HG03558 (cell line): ENCODE measurements around the gene LCNL1.

Source experiments
- ATAC-seq: cut with Tn5 transposase; IDR thresholded peaks from one replicate; pipeline ENCODE4 v1.9.1; 2021; ENCODE audit warnings: moderate number of reproducible peaks; ENCODE audit not compliant: unreplicated experiment; ENCODE audit errors: extremely low read depth

The LCNL1 gene

DNA sequence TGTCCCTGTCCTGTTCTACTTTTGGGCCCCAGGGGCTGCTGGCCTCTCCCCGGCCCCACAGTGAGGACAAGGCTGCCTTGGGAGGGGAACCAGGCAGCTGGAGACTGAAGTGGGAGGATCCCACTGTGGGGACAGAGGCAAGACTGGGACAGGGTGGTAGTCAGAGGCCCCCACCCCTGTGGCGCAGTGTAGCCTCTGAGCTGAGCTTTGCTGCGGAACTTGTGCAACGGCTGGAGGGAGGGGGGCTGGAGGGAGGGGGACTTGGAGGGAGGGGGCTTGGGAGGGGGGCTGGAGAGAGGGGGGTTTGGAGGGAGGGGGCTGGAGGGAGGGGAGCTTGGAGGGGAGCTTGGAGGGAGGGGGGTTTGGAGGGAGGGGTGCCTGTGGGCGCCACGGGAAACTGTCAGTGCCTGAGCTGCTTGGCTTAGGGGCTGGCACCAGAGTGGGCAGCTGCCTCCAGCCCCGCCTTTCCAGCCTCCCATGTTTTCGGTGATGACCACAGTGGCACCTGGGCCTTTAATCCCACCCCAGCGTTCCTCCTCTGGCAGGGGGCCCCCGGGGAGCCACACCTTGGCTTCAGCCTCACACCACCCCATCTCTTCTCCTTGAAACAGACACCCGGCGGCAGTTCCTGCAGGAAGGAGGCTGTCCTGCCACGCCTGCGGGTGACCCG lies 51.4 kb downstream of the LCNL1 start:
- no peak for ATAC-seq

GRCh38 chr9:137034709-137035506 lies 52.1 kb downstream of the LCNL1 start:
- ATAC-seq, result no peak
